ENCODE results near the gene ANTXR2. TPM values are rescaled to one million over a fixed set of nuclear protein-coding genes. Genes with fewer than 3 reads are reported as not detected.
A peak's percentile ranks its signal among the peaks of the same experiment; 100 is the strongest.

The ANTXR2 gene
- total RNA-seq, 1 experiment from 2014 or later, result 31.0 TPM

DNA sequence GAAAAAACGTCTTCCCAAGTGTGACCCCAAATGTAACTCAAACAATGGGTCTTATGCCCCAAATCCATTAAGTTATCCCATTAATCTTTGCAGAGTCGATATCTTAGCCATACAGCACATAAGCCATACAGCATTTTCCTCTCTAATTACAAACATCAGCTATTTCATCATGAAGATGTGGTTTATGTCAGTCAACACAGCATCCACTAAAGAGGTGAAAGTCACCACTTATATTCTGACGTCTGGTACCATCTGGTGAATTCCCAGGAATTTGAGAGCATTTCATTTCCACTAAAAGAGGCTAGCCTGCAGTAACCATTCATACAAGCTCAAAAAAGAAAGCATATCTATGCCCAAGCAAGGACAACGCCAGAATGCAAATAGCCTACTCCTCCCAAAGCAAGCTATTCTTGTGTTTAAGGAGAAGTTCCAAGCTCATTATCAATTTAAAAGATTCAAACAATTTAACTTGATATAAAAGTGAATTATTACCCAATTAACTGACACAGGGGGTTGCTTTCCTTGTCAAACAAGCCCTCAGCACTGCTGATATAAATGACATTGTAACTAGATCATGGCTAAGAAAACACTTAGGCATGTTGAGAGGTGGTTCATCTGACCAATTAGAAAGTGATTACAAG, 203.3 kb downstream of the ANTXR2 start:
- POLR2A ChIA-PET, result no interaction called here
- no peaks in the 10 kb centered on the region for H3K27me3 Mint-ChIP-seq (ENCODE audit: insufficient read depth, unreplicated experiment)
- H3K36me3 Mint-ChIP-seq (ENCODE audit: insufficient read depth, unreplicated experiment), result no peaks in the 10 kb centered on the region
- H3K27ac Mint-ChIP-seq (ENCODE audit: low read depth, unreplicated experiment), result no peak overlapping the region
- TF ChIP-seq CTCF (IDR thresholded peaks at IDR 0.05; ENCODE audit: unreplicated experiment), result no peak
- H3K9me3 Mint-ChIP-seq (ENCODE audit: unreplicated experiment), result no peaks in the 10 kb centered on the region
- DNase-seq (ENCODE audit: unreplicated experiment), result no peak
- H3K4me3 Mint-ChIP-seq (ENCODE audit: unreplicated experiment), result no peak overlapping the region
- CTCF ChIA-PET, result no interaction called here
- BruUV-seq (replicated peaks), result no TSS peak
- H3K4me1 Mint-ChIP-seq (ENCODE audit: insufficient read depth, unreplicated experiment), result no peaks in the 10 kb centered on the region
- intact Hi-C loops (cut with micrococcal nuclease), result no loop called here

DNA sequence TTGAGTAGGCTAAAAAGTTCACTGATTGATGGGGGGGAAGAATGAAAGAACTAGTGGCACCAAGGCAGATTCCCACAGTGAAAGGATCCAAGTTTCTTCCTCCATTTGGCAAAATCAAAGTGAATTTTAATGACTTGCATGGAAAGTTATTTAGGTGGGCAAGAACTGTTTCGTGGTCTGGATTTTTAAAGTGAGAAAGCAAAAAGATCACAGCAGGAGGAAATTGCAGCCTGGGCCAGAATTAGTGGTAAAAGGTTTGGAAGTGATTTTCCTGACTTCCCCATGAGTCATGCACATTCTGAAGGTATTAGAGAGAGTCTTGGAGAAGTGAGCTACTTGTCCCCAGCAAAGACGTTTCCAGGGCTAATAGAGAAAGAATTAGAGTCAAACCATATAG, 207.8 kb downstream of the ANTXR2 start:
- no peaks in the 10 kb centered on the region for H3K4me1 Mint-ChIP-seq (ENCODE audit: insufficient read depth, unreplicated experiment)
- ChIA-PET POLR2A (no interaction called here), CTCF (no interaction called here)
- H3K27ac Mint-ChIP-seq (ENCODE audit: low read depth, unreplicated experiment), result no peak overlapping the region
- no peaks in the 10 kb centered on the region for H3K36me3 Mint-ChIP-seq (ENCODE audit: insufficient read depth, unreplicated experiment)
- intact Hi-C loops (cut with micrococcal nuclease), result no loop called here
- peak; percentile 24 for DNase-seq (ENCODE audit: unreplicated experiment)
- no TSS peak for BruUV-seq (replicated peaks)
- H3K4me3 Mint-ChIP-seq (ENCODE audit: unreplicated experiment), result no peak overlapping the region
- no peaks in the 10 kb centered on the region for H3K9me3 Mint-ChIP-seq (ENCODE audit: unreplicated experiment)
- no peak for TF ChIP-seq CTCF (IDR thresholded peaks at IDR 0.05; ENCODE audit: unreplicated experiment)
- no peaks in the 10 kb centered on the region for H3K27me3 Mint-ChIP-seq (ENCODE audit: insufficient read depth, unreplicated experiment)

DNA sequence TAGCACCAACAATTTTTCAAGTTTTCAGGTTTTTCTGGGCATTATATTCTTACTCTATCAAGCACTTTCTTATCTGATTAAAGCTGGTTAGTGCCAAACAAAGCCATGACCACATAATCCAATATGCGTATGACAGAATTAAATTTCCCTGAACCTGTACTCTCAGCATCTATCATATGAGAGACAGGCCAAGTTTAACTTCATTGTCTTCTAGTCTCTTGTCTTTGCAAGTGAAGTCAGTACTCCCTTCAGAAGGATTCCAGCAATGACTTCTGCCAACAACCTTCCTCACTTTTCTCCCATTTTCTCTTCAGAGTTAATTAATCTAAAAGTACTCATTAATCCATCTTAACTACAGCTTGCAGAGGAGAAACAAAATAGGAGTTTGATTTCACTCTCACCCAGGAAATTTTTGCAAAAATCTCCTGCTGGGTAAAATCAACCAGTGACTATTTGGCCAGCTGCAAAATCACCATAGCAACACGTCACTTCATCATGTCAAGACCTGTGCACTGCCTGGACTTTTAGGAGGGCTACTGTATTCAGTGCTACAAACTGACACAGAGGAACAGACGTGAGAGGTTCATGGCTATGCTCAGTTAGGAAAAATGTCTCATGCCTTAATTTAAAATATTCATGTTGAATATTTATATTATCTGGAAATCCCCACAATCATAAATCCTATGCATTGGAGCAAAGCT, 208.4 kb downstream of the ANTXR2 start:
- H3K4me1 Mint-ChIP-seq (ENCODE audit: insufficient read depth, unreplicated experiment), result no peaks in the 10 kb centered on the region
- no TSS peak for BruUV-seq (replicated peaks)
- H3K36me3 Mint-ChIP-seq (ENCODE audit: insufficient read depth, unreplicated experiment), result no peaks in the 10 kb centered on the region
- no peak for DNase-seq (ENCODE audit: unreplicated experiment)
- H3K27ac Mint-ChIP-seq (ENCODE audit: low read depth, unreplicated experiment), result no peak overlapping the region
- intact Hi-C loops (cut with micrococcal nuclease), result no loop called here
- POLR2A ChIA-PET, result no interaction called here
- no peak overlapping the region for H3K4me3 Mint-ChIP-seq (ENCODE audit: unreplicated experiment)
- no peaks in the 10 kb centered on the region for H3K9me3 Mint-ChIP-seq (ENCODE audit: unreplicated experiment)
- CTCF ChIA-PET, result no interaction called here
- no peak for TF ChIP-seq CTCF (IDR thresholded peaks at IDR 0.05; ENCODE audit: unreplicated experiment)
- H3K27me3 Mint-ChIP-seq (ENCODE audit: insufficient read depth, unreplicated experiment), result no peaks in the 10 kb centered on the region

DNA sequence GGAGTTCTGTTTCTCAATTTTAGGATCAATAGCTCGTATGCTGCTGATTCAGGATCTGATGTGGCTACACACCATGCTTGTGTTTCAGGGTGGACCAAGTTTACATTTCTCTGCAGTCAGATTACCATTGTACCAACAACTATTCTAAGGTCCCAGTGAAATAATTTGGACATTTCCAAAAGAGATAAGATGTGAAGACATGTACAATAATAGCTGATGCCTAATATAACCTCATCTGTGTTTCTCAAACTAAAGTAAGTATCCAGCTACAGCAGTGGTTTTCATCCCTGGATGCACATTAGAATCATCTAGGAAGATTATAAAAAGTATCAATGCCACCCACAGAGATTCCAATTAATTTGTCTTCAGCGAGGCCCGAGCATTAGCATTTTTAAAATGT, 209.7 kb downstream of the ANTXR2 start:
- Mint-ChIP-seq H3K36me3 (ENCODE audit: insufficient read depth, unreplicated experiment) (no peaks in the 10 kb centered on the region), H3K27me3 (ENCODE audit: insufficient read depth, unreplicated experiment) (no peaks in the 10 kb centered on the region), H3K9me3 (ENCODE audit: unreplicated experiment) (no peaks in the 10 kb centered on the region), H3K27ac (ENCODE audit: low read depth, unreplicated experiment) (no peak overlapping the region), H3K4me3 (ENCODE audit: unreplicated experiment) (no peak overlapping the region), H3K4me1 (ENCODE audit: insufficient read depth, unreplicated experiment) (no peaks in the 10 kb centered on the region)
- no peak for DNase-seq (ENCODE audit: unreplicated experiment)
- ChIA-PET POLR2A (interaction anchor here (0.8 kb wide), 1 partner anchor 9 kb away, joined by 4 read pairs; no protein-coding TSS in a partner anchor), CTCF (no interaction called here)
- intact Hi-C loops (cut with micrococcal nuclease), result no loop called here
- TF ChIP-seq CTCF (IDR thresholded peaks at IDR 0.05; ENCODE audit: unreplicated experiment), result no peak
- BruUV-seq (replicated peaks), result no TSS peak
